MCF 10A (cell line): ENCODE measurements around the gene DIAPH1. TPM values are rescaled to one million over a fixed set of nuclear protein-coding genes. Genes with fewer than 3 reads are reported as not detected.

Source experiments
- BruUV-seq: library from RNA; stranded (reverse); fragments of 400-500 nt; replicated peaks from 2 replicates; lab custom pipeline; 2021; lab: Mats Ljungman, UMichigan
- CTCF ChIA-PET: fragments of 300-600 bp; sonication (Branson Sonifier 250); formaldehyde crosslinking; extraction: SDS; loops from one replicate; lab custom pipeline; 2021; ENCODE audit warnings: antibody characterized with exemption, inconsistent platforms; lab: Yijun Ruan, JAX
- POLR2A ChIA-PET: fragments of 300-600, 350-650 bp; sonication (Branson Sonifier 250); formaldehyde crosslinking; extraction: SDS; loops from one replicate; lab custom pipeline; 2020; ENCODE audit warnings: antibody characterized with exemption, inconsistent platforms; lab: Yijun Ruan, JAX
- DNase-seq: peaks from one replicate; pipeline ENCODE4 v3.0.0-alpha.2; 2018; ENCODE audit not compliant: unreplicated experiment
- H3K27ac Mint-ChIP-seq: one replicate; pipeline ENCODE4 v1.8.0; 2022; ENCODE audit warnings: mild to moderate bottlenecking, low read depth, mixed read lengths; ENCODE audit not compliant: unreplicated experiment
- H3K27me3 Mint-ChIP-seq: one replicate; pipeline ENCODE4 v1.8.0; 2022; ENCODE audit warnings: mixed read lengths; ENCODE audit not compliant: insufficient read depth, unreplicated experiment
- H3K36me3 Mint-ChIP-seq: one replicate; pipeline ENCODE4 v1.8.0; 2022; ENCODE audit warnings: mild to moderate bottlenecking, moderate library complexity, mixed read lengths; ENCODE audit not compliant: insufficient read depth, unreplicated experiment
- H3K4me1 Mint-ChIP-seq: one replicate; pipeline ENCODE4 v1.8.0; 2022; ENCODE audit warnings: mixed read lengths; ENCODE audit not compliant: insufficient read depth, unreplicated experiment
- H3K4me3 Mint-ChIP-seq: one replicate; pipeline ENCODE4 v1.8.0; 2022; ENCODE audit warnings: mild to moderate bottlenecking, moderate library complexity, mixed read lengths; ENCODE audit not compliant: unreplicated experiment
- H3K9me3 Mint-ChIP-seq: one replicate; pipeline ENCODE4 v1.8.0; 2022; ENCODE audit warnings: mixed read lengths; ENCODE audit not compliant: unreplicated experiment
- CTCF ChIP-seq: fragments of 200-600 bp; IDR thresholded peaks from one replicate; pipeline ENCODE4 v1.8.0; 2022; ENCODE audit warnings: antibody characterized with exemption, mild to moderate bottlenecking; ENCODE audit not compliant: unreplicated experiment
- intact Hi-C: fragments of 100-400 bp; cut with micrococcal nuclease; formaldehyde crosslinking; loops from 2 replicates; pipeline ENCODE4 v1.14.1; 2022
- total RNA-seq: library from RNA; stranded (reverse); gene quantifications from 2 replicates; pipeline ENCODE4 v1.2.3, GENCODE V29; 2022

Gene DIAPH1
- total RNA-seq, 1 experiment from 2014 or later, result 228 TPM

GRCh38 chr5:141512911-141513626 lies 105.7 kb downstream of the DIAPH1 start:
- Mint-ChIP-seq H3K4me1 (peaks cover 59% of the 10 kb centered on the region), H3K4me3 (peak overlapping the region; percentile 17), H3K27me3 (no peaks in the 10 kb centered on the region), H3K9me3 (no peaks in the 10 kb centered on the region), H3K36me3 (peaks cover 59% of the 10 kb centered on the region), H3K27ac (peak overlapping the region; percentile 81)
- no peak for DNase-seq
- ChIA-PET CTCF (interaction anchor here (0.6 to 11.5 kb wide), 26 partner anchors 9 to 321 kb away, joined by 3 to 191 read pairs (median 4); partner anchors contain the start of genes PCDHB10, PCDHB13, PCDHB14 and PCDHGA10), POLR2A (interaction anchor here (0.5 to 3.5 kb wide), 12 partner anchors 8 to 499 kb away, joined by 3 to 27 read pairs (median 4); partner anchors contain the start of genes PCDHGA10, PCDHGC3 and TAF7)
- TF ChIP-seq CTCF, result no peak
- no TSS peak for BruUV-seq
- intact Hi-C loops, result no loop called here

- peaks cover 53% of the 10 kb centered on the region for H3K36me3 Mint-ChIP-seq
- H3K4me1 Mint-ChIP-seq, result peaks cover 58% of the 10 kb centered on the region
- peak; percentile 98 for TF ChIP-seq CTCF
- H3K27me3 Mint-ChIP-seq, result no peaks in the 10 kb centered on the region
- intact Hi-C loops, result no loop called here
- peak overlapping the region; percentile 81 for H3K27ac Mint-ChIP-seq
- no TSS peak for BruUV-seq
- H3K4me3 Mint-ChIP-seq, result no peak overlapping the region
- no peaks in the 10 kb centered on the region for H3K9me3 Mint-ChIP-seq
- CTCF ChIA-PET, result interaction anchor here (0.6 to 11.5 kb wide), 30 partner anchors 9 to 320 kb away, joined by 3 to 191 read pairs (median 4); partner anchors contain the start of genes PCDHB10, PCDHB14, PCDHGA10 and PCDHGB7
- POLR2A ChIA-PET, result interaction anchor here (0.6 to 3.5 kb wide), 7 partner anchors 9 to 500 kb away, joined by 3 to 27 read pairs (median 4); partner anchors contain the start of genes PCDHB14, PCDHGA10 and PCDHGC3
- peak; percentile 81 for DNase-seq
These were observed 106.3 kb downstream of the DIAPH1 start for GRCh38 chr5:141512390-141512910.

GRCh38 chr5:141511771-141512325 lies 107.0 kb downstream of the DIAPH1 start:
- BruUV-seq, result TSS peak; percentile 30

More at GRCh38 chr5:141511771-141512325, 107.0 kb downstream of the DIAPH1 start:
- H3K4me1 Mint-ChIP-seq, result peaks cover 58% of the 10 kb centered on the region
- no peak overlapping the region for H3K27ac Mint-ChIP-seq
- H3K4me3 Mint-ChIP-seq, result no peak overlapping the region
- intact Hi-C loops, result no loop called here
- ChIA-PET CTCF (interaction anchor here (0.6 to 11.5 kb wide), 25 partner anchors 8 to 786 kb away, joined by 3 to 191 read pairs (median 4); partner anchors contain the start of genes PCDHB14, PCDHGA10, PCDHGB7 and PCDHGC3), POLR2A (interaction anchor here (0.8 to 2.7 kb wide), 4 partner anchors 9 to 427 kb away, joined by 3 to 10 read pairs (median 6); partner anchors contain the start of gene PCDHB14)
- H3K36me3 Mint-ChIP-seq, result peaks cover 48% of the 10 kb centered on the region
- TF ChIP-seq CTCF, result no peak
- H3K27me3 Mint-ChIP-seq, result no peaks in the 10 kb centered on the region
- no peak for DNase-seq
- no peaks in the 10 kb centered on the region for H3K9me3 Mint-ChIP-seq
